MM.1S (cell line): ENCODE measurements around the gene EXOC4.

Source experiments
- DNase-seq: peaks from one replicate; pipeline ENCODE4 v3.0.0-alpha.2; 2015
- H2AFZ ChIP-seq: fragments of 300-600 bp; sonication (generic); 2 replicates; pipeline ENCODE4 v1.6.0; 2016; ENCODE audit warnings: antibody characterized with exemption, low read length
- H3F3A ChIP-seq: fragments of 300-600 bp; sonication (generic); 2 replicates; pipeline ENCODE4 v1.6.1; 2016; ENCODE audit warnings: mild to moderate bottlenecking, antibody characterized with exemption, low read length, moderate library complexity, mixed read lengths; ENCODE audit not compliant: insufficient read depth
- H3K27ac ChIP-seq: fragments of 300-600 bp; sonication (generic); 2 replicates; pipeline ENCODE4 v1.5.1; 2016; ENCODE audit warnings: mild to moderate bottlenecking, low read length
- H3K27me3 ChIP-seq: fragments of 300-600 bp; sonication (generic); replicated peaks from 2 replicates; pipeline ENCODE4 v1.6.0; 2016; ENCODE audit warnings: low read length; ENCODE audit not compliant: insufficient read depth
- H3K36me3 ChIP-seq: fragments of 300-600 bp; sonication (generic); replicated peaks from 2 replicates; pipeline ENCODE4 v1.6.1; 2016; ENCODE audit warnings: mild to moderate bottlenecking, low read length, mixed read lengths; ENCODE audit not compliant: insufficient read depth
- H3K4me1 ChIP-seq: fragments of 300-600 bp; sonication (generic); 2 replicates; pipeline ENCODE4 v1.6.1; 2016; ENCODE audit warnings: low read length, mixed read lengths
- H3K4me2 ChIP-seq: fragments of 300-600 bp; sonication (generic); 2 replicates; pipeline ENCODE4 v1.6.0; 2016; ENCODE audit warnings: low read depth, low read length
- H3K4me3 ChIP-seq: fragments of 300-600 bp; sonication (generic); 2 replicates; pipeline ENCODE4 v1.5.1; 2016; ENCODE audit warnings: low read length, mixed read lengths
- H3K79me2 ChIP-seq: fragments of 300-600 bp; sonication (generic); 2 replicates; pipeline ENCODE4 v1.6.1; 2016; ENCODE audit warnings: mixed run types, low read length, mixed read lengths
- H3K9ac ChIP-seq: fragments of 300-600 bp; sonication (generic); 2 replicates; pipeline ENCODE4 v1.6.1; 2016; ENCODE audit warnings: low read length, mixed read lengths
- H3K9me2 ChIP-seq: fragments of 300-600 bp; sonication (generic); replicated peaks from 2 replicates; pipeline ENCODE4 v1.6.1; 2016; ENCODE audit warnings: mild to moderate bottlenecking, low read length, mixed read lengths; ENCODE audit not compliant: insufficient read depth
- H3K9me3 ChIP-seq: fragments of 300-600 bp; sonication (generic); replicated peaks from 2 replicates; pipeline ENCODE4 v1.6.1; 2016; ENCODE audit warnings: mild to moderate bottlenecking, low read length, mixed read lengths; ENCODE audit not compliant: insufficient read depth
- H4K20me1 ChIP-seq: fragments of 300-600 bp; sonication (generic); 2 replicates; pipeline ENCODE4 v1.6.1; 2016; ENCODE audit warnings: mild to moderate bottlenecking, low read length, moderate library complexity, mixed read lengths; ENCODE audit not compliant: insufficient read depth
- CTCF ChIP-seq: fragments of 300-600 bp; sonication (generic); IDR thresholded peaks from 2 replicates; pipeline ENCODE4 v1.5.1; 2016; ENCODE audit warnings: antibody characterized with exemption, low read length, mixed read lengths
- EZH2 ChIP-seq: fragments of 300-600 bp; sonication (generic); optimal IDR thresholded peaks from 2 replicates; pipeline ENCODE3; 2017; ENCODE audit warnings: low read depth, mild to moderate bottlenecking, antibody characterized with exemption, low read length, mixed read lengths
- EZH2phosphoT487 ChIP-seq: fragments of 300-600 bp; sonication (generic); IDR thresholded peaks from 2 replicates; pipeline ENCODE4 v1.6.1; 2018; ENCODE audit warnings: antibody characterized with exemption, low read length

Gene EXOC4

DNA sequence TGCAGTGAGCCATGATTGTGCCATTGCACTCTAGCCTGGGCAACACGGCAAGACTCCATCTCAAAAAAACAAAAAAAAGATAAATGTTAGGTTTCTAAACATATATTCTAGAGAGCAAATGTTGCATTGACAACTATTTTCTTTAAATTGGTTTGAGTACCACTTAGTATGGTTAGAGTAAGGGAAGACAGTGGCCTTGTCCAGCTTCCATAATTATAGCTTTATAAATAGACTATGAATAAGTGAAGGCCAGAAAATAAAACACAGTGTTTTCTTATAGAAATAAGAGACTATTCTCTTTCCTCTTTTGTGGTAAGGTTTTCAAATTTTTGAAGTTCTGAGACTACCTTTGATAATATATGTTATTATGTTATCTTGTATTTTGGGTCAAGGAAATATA lies 50.5 kb downstream of the EXOC4 start:
- no peaks in the 10 kb centered on the region for H4K20me1 ChIP-seq
- no peak overlapping the region for H2AFZ ChIP-seq
- TF ChIP-seq CTCF (no peak), EZH2phosphoT487 (no peak), EZH2 (no peak)
- no peaks in the 10 kb centered on the region for H3K27me3 ChIP-seq
- no peak overlapping the region for H3K27ac ChIP-seq
- DNase-seq = no peak
- H3K4me3 ChIP-seq = no peak overlapping the region
- no peaks in the 10 kb centered on the region for H3K4me1 ChIP-seq
- H3K9me3 ChIP-seq = no peaks in the 10 kb centered on the region
- no peak overlapping the region for H3K4me2 ChIP-seq
- H3F3A ChIP-seq = no peaks in the 10 kb centered on the region
- H3K9me2 ChIP-seq = no peaks in the 10 kb centered on the region
- H3K36me3 ChIP-seq = no peaks in the 10 kb centered on the region
- no peak overlapping the region for H3K9ac ChIP-seq
- peaks cover 3% of the 10 kb centered on the region; the same call in 1 of the 2 replicates for H3K79me2 ChIP-seq

GRCh38 chr7:133303931-133304330 lies 51.1 kb downstream of the EXOC4 start:
- no peak overlapping the region for H3K27ac ChIP-seq
- no peak for DNase-seq

DNA sequence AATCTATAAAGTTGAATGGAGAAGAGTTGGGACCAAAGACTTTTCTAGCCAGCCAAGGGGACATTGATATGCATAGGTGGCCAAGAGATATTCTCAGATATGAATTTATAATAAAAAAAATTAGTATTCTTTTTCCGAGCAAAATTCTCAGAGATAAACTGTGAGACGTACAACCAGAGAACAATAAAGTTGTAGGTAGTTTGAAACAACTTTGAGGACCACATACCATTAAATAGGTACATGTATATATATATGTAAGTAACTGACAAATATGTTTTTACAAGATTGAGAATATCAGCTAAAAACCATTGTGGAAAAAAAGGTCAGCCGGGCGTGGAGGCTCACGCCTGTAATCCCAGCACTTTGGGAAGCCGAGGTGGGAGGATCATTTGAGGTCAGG lies 56.5 kb downstream of the EXOC4 start:
- Histone ChIP-seq H3K36me3 (no peaks in the 10 kb centered on the region; the same call in 1 of the 2 replicates), H4K20me1 (no peaks in the 10 kb centered on the region)

More at GRCh38 chr7:133303931-133304330, 51.1 kb downstream of the EXOC4 start:
- no peak for TF ChIP-seq EZH2phosphoT487
- TF ChIP-seq CTCF = no peak
- no peak for TF ChIP-seq EZH2
- no peaks in the 10 kb centered on the region for H3K4me1 ChIP-seq
- H3K79me2 ChIP-seq = no peaks in the 10 kb centered on the region
- no peaks in the 10 kb centered on the region for H3F3A ChIP-seq
- H3K9ac ChIP-seq = no peak overlapping the region
- no peaks in the 10 kb centered on the region; the same call in 1 of the 2 replicates for H3K36me3 ChIP-seq
- H3K27me3 ChIP-seq = no peaks in the 10 kb centered on the region
- no peaks in the 10 kb centered on the region for H4K20me1 ChIP-seq
- H3K9me3 ChIP-seq = no peaks in the 10 kb centered on the region
- H3K9me2 ChIP-seq = no peaks in the 10 kb centered on the region
- no peak overlapping the region for H3K4me3 ChIP-seq
- no peak overlapping the region for H2AFZ ChIP-seq
- no peak overlapping the region for H3K4me2 ChIP-seq

More for the DNA sequence above, 56.5 kb downstream of the EXOC4 start:
- TF ChIP-seq EZH2phosphoT487 (no peak), EZH2 (no peak), CTCF (no peak)
- H3K9ac ChIP-seq = no peak overlapping the region
- no peaks in the 10 kb centered on the region for H3K4me1 ChIP-seq
- H2AFZ ChIP-seq = no peak overlapping the region
- no peak overlapping the region for H3K27ac ChIP-seq
- H3K9me2 ChIP-seq = no peaks in the 10 kb centered on the region
- H3K9me3 ChIP-seq = no peaks in the 10 kb centered on the region
- no peak overlapping the region for H3K4me2 ChIP-seq
- H3K79me2 ChIP-seq = no peaks in the 10 kb centered on the region
- no peak for DNase-seq
- H3F3A ChIP-seq = no peaks in the 10 kb centered on the region
- no peaks in the 10 kb centered on the region for H3K27me3 ChIP-seq
- no peak overlapping the region for H3K4me3 ChIP-seq
